Stimulated activated CD8-positive, alpha-beta memory T cell treated with anti-CD3 and anti-CD28 coated beads, Interleukin-12 subunit alpha, Interleukin-12 subunit beta, amount 100 ng/mL, for 24 hours (primary cell): ENCODE results near the gene ZNF790.
A peak's percentile ranks its signal among the peaks of the same experiment; 100 is the strongest.
"Not testable (repeated sequence)": the region's sequence is repeated elsewhere in the genome, so short reads cannot be mapped to it uniquely, and the experiment has no call there.

Experiments used
- DNase-seq: peaks from one replicate; pipeline ENCODE4 v3.0.0-alpha.2; 2020; ENCODE audit errors: extremely low read depth

The ZNF790 gene

GRCh38 chr19:36837906-36838783 lies at the start of gene ZNF790:
ZNF790 (minus strand) TSS chr19:36838387; CDS start chr19:36825619, 12,768 bp downstream.
- peak; percentile 59 for DNase-seq

GRCh38 chr19:36876993-36877938 lies 39.1 kb upstream of the ZNF790 start:
- DNase-seq: no peak

GRCh38 chr19:36851898-36852297 lies 13.7 kb upstream of the ZNF790 start:
- DNase-seq: no peak

- DNase-seq: peak; percentile 55
Measured at GRCh38 chr19:36850559-36851442, 12.6 kb upstream of the ZNF790 start, which contains the start of gene ZNF345. ZNF345 (plus strand) TSS chr19:36850876; CDS start chr19:36876831, 25,955 bp downstream.

GRCh38 chr19:36849701-36850558 lies 11.7 kb upstream of the ZNF790 start:
- peak; percentile 73 for DNase-seq

GRCh38 chr19:36847968-36848367 lies 9.8 kb upstream of the ZNF790 start:
- no peak for DNase-seq

GRCh38 chr19:36838784-36839324 lies 667 bp upstream of the ZNF790 start:
- DNase-seq: no peak

GRCh38 chr19:36837176-36837905 lies 846 bp downstream of the ZNF790 start:
- no peak for DNase-seq

GRCh38 chr19:36833430-36833829 lies 4.8 kb downstream of the ZNF790 start:
- no peak for DNase-seq

GRCh38 chr19:36821758-36822157 lies 16.4 kb downstream of the ZNF790 start:
- no peak for DNase-seq

- DNase-seq: no peak
Measured at GRCh38 chr19:36819130-36819630, 19.0 kb downstream of the ZNF790 start.

- DNase-seq: no peak
Measured at GRCh38 chr19:36807029-36807428, 31.2 kb downstream of the ZNF790 start.

- DNase-seq: no peak
Measured at GRCh38 chr19:36805364-36805763, 32.8 kb downstream of the ZNF790 start.

GRCh38 chr19:36797786-36798108 lies 40.4 kb downstream of the ZNF790 start:
- no peak for DNase-seq

GRCh38 chr19:36796714-36796992 lies 41.5 kb downstream of the ZNF790 start:
- DNase-seq: no peak

- DNase-seq: not testable (repeated sequence)
Measured at GRCh38 chr19:36791420-36792141, 46.6 kb downstream of the ZNF790 start.

GRCh38 chr19:36775768-36776167 lies 62.4 kb downstream of the ZNF790 start:
- no peak for DNase-seq

- DNase-seq: no peak
Measured at GRCh38 chr19:36773223-36773579, 65.0 kb downstream of the ZNF790 start.
